IMR-90 (cell line): ENCODE data around the gene CPED1.
A peak's percentile ranks its signal among the peaks of the same experiment; 100 is the strongest.

Source experiments
- CEBPB ChIP-seq: IDR thresholded peaks from 2 replicates; pipeline ENCODE4 v1.6.1; 2012; ENCODE audit warnings: low read depth, low read length, improper control_type of control experiment
- CHD1 ChIP-seq: IDR thresholded peaks from 2 replicates; pipeline ENCODE4 v1.6.1; 2012; ENCODE audit warnings: low read depth, low read length, improper control_type of control experiment
- CTCF ChIP-seq: conservative IDR thresholded peaks from 2 replicates; pipeline ENCODE4 v1.5.1; 2012; ENCODE audit warnings: mild to moderate bottlenecking, low read depth, low read length, improper control_type of control experiment
- MAFK ChIP-seq: IDR thresholded peaks from 2 replicates; pipeline ENCODE4 v1.6.1; 2012; ENCODE audit warnings: low read depth, low read length, improper control_type of control experiment
- POLR2A ChIP-seq: IDR thresholded peaks from 2 replicates; pipeline ENCODE4 v1.6.1; 2012; ENCODE audit warnings: mild to moderate bottlenecking, low read depth, low read length
- RAD21 ChIP-seq: IDR thresholded peaks from 2 replicates; pipeline ENCODE4 v1.6.1; 2012; ENCODE audit warnings: low read length, improper control_type of control experiment
- RCOR1 ChIP-seq: IDR thresholded peaks from 2 replicates; pipeline ENCODE4 v1.6.1; 2012; ENCODE audit warnings: mild to moderate bottlenecking, low read length, improper control_type of control experiment; ENCODE audit not compliant: insufficient replicate concordance
- SMC3 ChIP-seq: fragments of 150-350 bp; IDR thresholded peaks from 2 replicates; pipeline ENCODE4 v1.6.1; 2016; ENCODE audit warnings: low read depth, mild to moderate bottlenecking, antibody characterized with exemption, low read length, moderate library complexity
- USF2 ChIP-seq: fragments of 150-350 bp; IDR thresholded peaks from 2 replicates; pipeline ENCODE4 v1.6.1; 2017; ENCODE audit warnings: mild to moderate bottlenecking, antibody characterized with exemption, low read length, low read depth

- no peak for TF ChIP-seq CTCF
- peak; percentile 44; the same call in 1 of the 2 replicates for TF ChIP-seq POLR2A
- TF ChIP-seq USF2 = no peak; the same call in 1 of the 2 replicates
- TF ChIP-seq RAD21 = no peak
- TF ChIP-seq MAFK = no peak
- TF ChIP-seq SMC3 = no peak
- no peak for TF ChIP-seq CHD1
- no peak for TF ChIP-seq CEBPB
- no peak for TF ChIP-seq RCOR1
Observed at GRCh38 chr7:121076350-121077164, 88.0 kb downstream of the CPED1 start.
